ENCODE results near the gene RSPH6A.
"Not testable (repeated sequence)": the region's sequence is repeated elsewhere in the genome, so short reads cannot be mapped to it uniquely, and the experiment has no call there.

Gene RSPH6A

GRCh38 chr19:45764475-45764874 lies 50.6 kb downstream of the RSPH6A start:
- DNase-seq: no peak

- DNase-seq: no peak
These were observed 51.3 kb downstream of the RSPH6A start for GRCh38 chr19:45763691-45764294.

DNA sequence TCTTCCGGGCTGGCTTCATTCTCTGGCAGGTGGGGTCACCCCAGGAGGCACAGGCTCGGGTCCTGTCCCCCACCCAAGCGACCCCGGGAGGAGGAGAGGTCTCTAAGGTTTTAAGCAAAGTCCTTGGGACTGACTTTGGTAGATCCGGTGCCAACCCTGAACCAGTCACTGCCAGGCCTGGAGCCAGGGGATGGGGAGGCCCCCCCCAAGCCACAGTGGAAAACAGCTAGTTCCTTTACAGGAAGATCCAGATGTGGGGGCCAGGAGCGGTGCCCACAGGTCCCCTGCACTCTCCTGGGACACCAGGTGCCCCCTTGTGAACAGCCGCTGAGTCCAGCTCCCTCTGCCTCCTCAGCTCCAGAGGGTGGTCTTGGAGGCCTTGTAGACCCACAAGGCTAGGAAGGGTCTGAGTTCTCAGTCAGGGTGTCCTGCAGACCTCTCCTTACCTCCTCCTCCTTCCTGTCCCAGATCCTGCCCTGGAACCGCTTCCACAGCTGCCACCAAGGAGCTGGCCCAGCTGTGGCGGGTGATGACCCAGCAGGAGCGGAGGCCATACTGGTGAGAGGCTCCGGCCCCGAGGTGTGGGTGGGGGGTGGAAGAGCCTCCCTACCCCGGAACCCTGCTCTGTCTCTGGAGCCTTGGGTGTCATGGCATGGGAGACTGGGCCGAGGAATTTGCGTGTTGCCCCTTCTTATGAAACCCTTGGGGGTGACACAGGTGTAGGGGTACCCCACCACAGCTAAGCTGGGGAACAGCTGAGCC lies 52.1 kb downstream of the RSPH6A start:
- DNase-seq: no peak

GRCh38 chr19:45761714-45762113 lies 53.4 kb downstream of the RSPH6A start:
- DNase-seq: no peak

- no peak for DNase-seq
These were observed 56.2 kb downstream of the RSPH6A start for GRCh38 chr19:45758921-45759320.

- no peak for DNase-seq
These were observed 57.4 kb downstream of the RSPH6A start for GRCh38 chr19:45757695-45758094.

- no peak for DNase-seq
These were observed 60.8 kb downstream of the RSPH6A start for GRCh38 chr19:45754323-45754722.

- DNase-seq: no peak
These were observed 61.6 kb downstream of the RSPH6A start for GRCh38 chr19:45753548-45753947.

DNA sequence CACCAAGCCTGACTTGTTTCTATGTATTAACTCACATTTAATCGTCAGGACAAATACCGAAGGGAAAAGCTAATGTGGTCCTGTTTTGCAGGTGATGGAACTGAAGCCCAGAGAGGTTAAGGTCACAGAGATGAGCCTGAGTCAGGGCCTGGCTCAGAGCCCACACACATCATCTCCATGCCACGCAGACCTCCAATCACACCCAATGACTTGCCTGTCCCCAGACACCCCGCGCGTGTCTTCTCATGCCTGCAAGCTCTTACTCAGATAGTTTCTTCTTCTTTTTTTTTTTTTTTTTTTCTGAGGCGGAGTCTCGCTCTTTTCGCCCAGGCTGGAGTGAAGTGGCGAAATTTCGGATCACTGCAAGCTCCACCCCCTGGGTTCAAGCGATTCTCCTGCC lies 62.5 kb downstream of the RSPH6A start:
- no peak for DNase-seq

GRCh38 chr19:45751483-45751882 lies 63.6 kb downstream of the RSPH6A start:
- not testable (repeated sequence) for DNase-seq

DNA sequence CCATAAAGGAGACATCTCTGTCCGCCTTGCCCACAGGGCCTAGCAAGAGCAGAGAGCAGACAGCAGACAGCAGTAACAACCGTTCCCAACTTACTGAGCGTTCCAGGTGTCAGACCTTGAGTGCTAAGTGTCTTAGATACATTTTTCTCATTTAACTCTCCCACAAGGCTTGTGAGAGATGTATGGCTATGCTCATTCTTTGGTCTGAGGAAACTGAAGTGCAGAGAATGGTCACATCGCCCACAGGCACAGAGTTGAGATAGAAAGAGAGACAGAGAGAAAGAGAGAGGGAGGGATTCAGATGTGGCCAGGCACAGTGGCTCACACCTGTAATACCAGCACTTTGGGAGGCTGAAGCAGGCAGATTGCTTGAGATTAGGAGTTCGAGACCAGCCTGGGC lies 67.6 kb downstream of the RSPH6A start:
- no peak for DNase-seq

GRCh38 chr19:45746866-45747265 lies 68.2 kb downstream of the RSPH6A start:
- no peak for DNase-seq

All from NK-92 treated with Interleukin-12 subunit alpha and Interleukin-12 subunit beta, amount 100 ng/mL, for 24 hours (cell line).